NCI-H187 treated with DMSO at 0.1 percent for 48 hours (cell line): Measurements from ENCODE around the gene BCAS3.

ENCODE experiments used
- DNase-seq: peaks from one replicate; lab custom pipeline; 2025; lab: John Stamatoyannopoulos, UW

BCAS3 gene

DNA sequence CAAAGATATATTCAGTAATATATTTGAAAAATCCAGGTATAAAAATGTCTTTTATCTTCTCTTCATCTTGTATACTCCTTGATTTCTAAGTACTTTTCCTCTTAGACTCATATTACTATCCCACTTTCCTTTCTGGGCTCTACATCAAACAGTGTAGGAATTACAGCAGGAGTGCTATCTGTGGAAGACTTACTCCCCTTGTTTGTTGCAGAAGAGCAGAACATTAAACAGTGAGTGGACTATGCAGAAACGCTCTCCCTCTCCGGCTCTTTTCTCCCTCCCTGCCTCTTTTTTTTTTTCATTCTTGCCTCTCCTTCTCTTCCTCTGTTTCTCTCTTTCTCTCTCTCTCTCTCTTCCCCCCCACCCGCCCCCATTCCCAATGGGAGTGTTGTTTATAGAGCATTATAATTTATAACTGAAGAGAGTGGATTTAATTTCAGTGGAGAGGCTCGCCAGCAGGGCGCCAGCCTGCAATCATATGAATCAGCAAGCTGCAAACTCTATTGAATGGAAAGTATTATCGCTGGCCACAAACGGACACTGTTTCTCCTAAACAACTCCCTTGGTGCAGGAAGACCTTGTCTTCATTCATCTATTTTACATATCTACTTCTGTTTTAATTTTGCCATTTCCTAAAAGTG is 479.7 kb downstream of the BCAS3 start:
- peak; percentile 47 for DNase-seq

DNA sequence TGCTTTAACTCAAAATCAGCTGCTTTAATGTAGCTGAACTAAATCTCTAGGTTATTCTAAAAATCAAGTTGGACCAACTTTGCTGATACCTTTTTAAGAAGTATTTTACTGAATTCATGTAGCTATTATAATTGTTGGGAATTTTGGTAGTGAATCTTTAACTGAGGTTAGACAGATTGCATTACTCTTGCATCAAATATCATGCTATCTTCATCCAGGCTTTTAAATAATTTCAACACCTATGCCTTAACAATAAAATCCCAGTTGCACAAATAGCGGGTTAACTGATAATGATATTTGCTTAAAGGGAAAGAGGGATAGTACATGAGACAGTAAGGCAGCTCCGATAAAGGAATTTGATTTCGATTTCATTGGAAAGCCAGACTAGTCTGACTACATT is 480.7 kb downstream of the BCAS3 start:
- no peak for DNase-seq

DNA sequence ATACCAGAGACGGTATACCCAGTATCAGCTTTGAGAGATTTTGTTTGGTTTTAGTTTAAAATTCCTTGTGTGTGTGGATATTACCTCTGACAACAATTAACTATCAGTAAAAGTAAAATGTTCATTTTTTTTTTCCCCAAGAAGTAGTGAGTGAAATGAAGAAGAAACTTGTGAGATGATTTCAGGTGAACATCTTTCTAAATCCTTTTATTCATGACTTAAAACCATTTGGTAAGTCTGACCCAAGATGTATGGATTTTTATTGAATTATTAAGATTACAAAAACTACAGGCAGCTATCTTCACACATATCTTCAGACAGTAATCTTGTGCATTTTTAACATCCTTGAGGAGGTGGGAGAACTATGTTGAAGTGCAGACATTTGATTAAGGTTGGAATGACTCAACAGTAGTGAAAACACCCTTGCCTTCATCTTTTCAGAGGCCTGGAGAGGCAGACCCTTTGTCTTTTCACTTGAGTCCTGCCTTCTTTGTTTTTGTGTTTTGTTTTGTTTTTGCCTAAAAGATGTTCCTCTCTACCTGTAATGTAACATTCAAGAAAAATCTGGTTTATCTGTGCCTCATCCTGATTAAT is 481.7 kb downstream of the BCAS3 start:
- no peak for DNase-seq

GRCh38 chr17:61160204-61160603 is 482.6 kb downstream of the BCAS3 start:
- no peak for DNase-seq

GRCh38 chr17:61160789-61161445 is 483.3 kb downstream of the BCAS3 start:
- DNase-seq, result no peak

DNA sequence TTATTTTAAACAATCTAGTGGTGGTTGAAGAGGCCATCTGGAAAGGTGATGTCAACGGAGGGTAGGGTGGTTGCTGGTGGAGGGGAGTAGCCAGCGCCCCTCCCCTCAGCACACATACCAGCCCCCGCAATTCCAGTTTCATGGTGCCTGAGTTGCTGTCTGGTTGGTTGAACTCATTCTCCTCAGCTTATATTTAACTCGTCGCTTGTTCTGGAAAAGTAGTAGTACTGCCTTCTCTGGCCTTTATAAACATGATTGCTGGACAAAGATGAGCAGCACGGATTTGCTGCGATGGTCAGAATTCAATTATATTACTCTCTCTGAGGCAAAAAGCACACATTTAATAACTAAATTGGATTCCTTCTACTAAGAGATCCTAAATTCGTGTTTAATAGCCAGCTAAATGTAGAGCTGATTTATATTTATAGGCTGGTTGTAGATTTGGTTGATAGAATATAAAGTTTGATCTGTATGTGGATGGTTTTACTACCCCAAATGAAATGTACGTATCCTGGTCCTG is 484.0 kb downstream of the BCAS3 start:
- no peak for DNase-seq

DNA sequence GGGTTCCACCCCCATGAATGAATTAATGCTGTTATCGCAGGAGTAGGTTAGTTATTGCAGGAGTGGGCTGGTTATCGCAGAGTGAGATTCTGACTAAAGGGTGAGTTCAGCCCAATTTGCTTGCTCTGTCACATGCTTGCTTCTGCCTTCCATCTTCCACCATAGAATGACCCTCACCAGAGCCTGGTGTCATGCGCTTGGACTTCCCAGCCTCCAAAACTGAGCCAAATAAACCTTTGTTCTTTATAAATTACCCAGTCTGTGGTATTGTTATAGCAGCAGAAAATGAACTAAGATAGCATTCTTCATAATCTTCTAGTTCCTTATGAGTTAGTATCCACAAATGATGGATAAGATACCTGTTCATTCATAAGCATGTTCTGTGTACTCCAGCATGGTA is 486.9 kb downstream of the BCAS3 start:
- DNase-seq, result no peak

- DNase-seq, result no peak
Measured at GRCh38 chr17:61167075-61167474, 489.4 kb downstream of the BCAS3 start.

- DNase-seq, result no peak
Measured at GRCh38 chr17:61168506-61168905, 490.9 kb downstream of the BCAS3 start.

GRCh38 chr17:61174310-61174709 is 496.7 kb downstream of the BCAS3 start:
- DNase-seq, result no peak

DNA sequence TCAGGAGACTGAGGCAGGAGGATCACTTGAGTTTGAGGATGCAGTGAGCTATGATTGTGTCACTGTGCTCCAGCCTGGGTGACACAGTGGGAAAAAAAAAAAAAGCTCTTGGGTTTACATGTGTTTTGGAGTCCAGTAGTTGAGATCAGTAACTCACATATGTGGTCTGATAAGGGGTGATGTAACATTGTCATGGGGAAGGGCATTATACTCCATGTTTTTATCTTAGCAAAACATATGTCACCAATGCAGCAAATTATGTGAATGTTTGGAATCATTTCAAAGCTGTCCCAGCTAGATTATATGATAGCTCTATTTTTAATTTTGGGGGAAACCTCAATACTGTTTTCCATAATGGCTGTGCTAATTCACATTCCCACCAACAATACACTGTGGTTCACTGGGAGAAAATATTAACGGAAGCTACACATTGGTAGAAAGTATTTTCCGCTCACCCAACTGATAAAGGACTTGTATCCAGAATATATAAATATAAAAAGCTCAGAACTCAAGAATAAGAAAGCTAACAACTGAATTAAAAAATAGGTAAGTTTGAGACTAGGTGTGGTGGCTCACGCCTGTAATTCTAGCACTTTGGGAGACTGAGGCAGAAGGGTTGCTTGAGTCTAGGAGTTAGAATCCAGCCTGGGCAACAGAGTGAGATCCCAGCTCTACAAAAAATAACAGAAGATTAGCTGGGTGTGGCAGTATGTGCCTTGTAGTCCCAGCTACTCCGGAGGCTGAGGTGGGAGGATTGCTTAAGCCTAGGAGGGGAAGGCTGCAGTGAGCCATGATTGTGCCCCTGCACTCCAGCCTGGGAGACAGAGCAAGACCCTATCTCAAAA is 497.9 kb downstream of the BCAS3 start:
- no peak for DNase-seq

DNA sequence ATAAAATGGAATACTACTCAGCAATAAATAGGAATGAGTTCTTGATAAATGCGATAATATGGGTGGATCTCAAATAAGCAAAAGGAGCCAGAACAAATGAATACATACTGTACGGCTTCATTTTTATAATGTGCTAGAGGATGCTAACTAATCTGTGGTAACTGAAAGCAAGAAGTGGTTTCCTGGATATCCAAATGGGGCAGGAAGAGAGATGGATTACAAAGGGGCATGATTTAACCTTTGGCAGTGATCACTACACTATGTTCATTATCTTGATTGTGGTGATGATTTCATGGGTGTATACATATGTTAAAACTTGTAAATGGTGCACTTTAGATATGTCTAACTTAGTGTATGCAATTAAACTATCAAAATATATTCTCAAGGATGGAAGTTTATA is 499.7 kb downstream of the BCAS3 start:
- DNase-seq, result no peak

GRCh38 chr17:61178284-61178683 is 500.6 kb downstream of the BCAS3 start:
- no peak for DNase-seq

GRCh38 chr17:61179380-61179806 is 501.7 kb downstream of the BCAS3 start:
- DNase-seq, result no peak

GRCh38 chr17:61183793-61184192 is 506.1 kb downstream of the BCAS3 start:
- DNase-seq, result no peak

DNA sequence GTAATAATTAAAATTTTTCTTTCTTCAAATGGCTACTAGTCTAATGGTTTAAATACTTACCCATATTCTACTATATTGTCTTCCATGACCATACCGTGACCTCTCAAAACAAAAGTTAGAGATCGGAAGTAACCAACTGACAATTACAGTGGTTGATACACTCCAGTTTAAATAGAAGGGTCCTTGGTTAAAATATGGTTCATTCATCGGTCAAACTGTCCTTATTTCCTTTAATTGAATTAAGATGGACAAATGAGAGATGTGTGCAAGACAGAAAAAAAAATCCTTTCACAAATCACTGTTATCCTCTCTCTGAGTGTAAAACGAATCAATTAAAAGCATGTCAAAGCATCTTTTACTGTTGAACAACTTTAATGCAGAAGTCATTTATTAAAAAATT is 507.7 kb downstream of the BCAS3 start:
- no peak for DNase-seq

DNA sequence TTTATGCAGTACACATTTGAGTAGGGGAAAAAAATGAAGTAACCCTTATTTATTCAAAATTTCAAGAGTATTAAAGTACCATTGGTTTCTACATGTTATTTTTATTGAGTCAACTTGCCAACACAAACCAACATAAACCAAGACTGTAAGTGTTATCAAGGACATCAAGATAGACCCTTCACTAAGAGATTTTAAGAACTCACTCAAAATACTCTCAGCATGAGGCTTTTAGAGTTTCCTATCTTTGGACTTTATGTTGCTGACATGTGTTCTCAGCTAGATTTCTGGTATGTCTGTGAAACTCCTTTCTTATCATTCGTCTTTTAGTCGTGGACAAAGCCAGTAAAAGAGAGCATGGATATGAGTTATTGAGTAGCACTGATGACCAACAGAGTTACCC is 509.4 kb downstream of the BCAS3 start:
- DNase-seq, result no peak

DNA sequence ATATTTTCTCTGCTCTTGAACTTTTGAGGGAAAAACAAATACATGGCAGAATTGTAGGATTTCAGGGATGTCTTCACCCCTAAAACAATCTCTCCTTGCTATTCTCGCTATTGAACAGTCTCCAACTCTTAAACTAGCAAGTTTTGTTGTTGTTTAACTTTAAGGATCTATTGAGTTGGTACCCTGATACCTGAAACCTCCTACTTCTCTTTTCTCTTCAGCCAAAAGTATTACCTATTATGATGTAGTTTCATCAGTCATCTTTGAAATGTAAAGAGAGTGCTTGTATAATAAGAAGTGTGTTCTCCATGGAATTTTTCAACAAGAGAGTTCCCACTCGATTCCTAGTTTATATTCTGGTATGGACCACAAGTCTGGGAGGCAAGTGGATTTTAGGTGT is 510.4 kb downstream of the BCAS3 start:
- no peak for DNase-seq

DNA sequence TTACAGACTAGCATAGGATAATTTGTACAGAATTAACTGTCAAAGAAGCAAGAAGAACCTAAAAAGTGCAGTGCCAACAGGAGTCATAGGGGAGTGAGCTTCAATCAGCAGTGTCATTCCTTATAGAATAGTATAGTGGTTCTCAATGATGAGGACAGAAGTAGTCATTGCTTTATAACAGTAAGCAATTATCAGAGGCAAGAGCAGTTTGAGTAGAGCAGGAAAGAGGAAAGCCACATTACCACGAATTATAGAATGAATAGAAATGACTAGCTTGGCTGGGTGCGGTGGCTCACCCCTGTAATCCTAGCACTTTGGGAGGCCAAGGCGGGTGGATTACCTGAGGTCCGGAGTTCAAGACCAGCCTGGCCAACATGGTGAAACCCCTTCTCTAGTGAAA is 512.3 kb downstream of the BCAS3 start:
- DNase-seq, result no peak

DNA sequence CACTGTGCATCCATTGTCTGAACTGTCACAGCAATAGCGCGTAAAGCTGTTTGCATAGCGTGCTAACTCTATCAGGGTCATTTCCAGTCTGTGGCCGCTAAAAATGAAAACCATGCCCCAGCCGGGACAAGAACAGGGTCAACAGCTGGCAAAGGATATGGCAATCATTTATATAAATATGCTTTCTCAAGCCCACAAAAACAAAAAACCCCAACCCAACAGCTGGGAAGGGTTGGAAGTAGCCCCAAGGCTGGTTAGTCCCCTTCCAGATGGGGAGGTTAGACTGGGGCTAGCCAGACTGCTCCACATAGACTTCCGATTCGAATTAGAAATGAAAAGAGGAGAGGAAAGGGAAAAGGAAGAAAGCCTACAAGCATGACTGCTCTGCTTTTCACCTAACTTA is 518.7 kb downstream of the BCAS3 start:
- no peak for DNase-seq

- no peak for DNase-seq
Measured at GRCh38 chr17:61196799-61197198, 519.1 kb downstream of the BCAS3 start.
